Heart right ventricle (tissue), 16 donors: ENCODE results near the gene KRT86. TPM values are rescaled to one million over a fixed set of nuclear protein-coding genes. Genes with fewer than 3 reads are reported as not detected.

Experiments used
- ATAC-seq, 8 donors: fragments of 200-7000 bp; cut with Tn5 transposase; one replicate each; pipeline ENCODE4 v1.9.1; 2020; ENCODE audit warnings: mild to moderate bottlenecking in 8 of 8, moderate library complexity in 8 of 8, moderate number of reproducible peaks in 1 of 8
- DNase-seq, 2 donors: peaks; one replicate each; pipeline ENCODE4 v3.0.0-alpha.2; 2020
- H3K27ac ChIP-seq, 10 donors: fragments of 200-600 bp; sonication (generic) in 2 of 10; one replicate each; pipeline versions ENCODE4 v1.5.0 to v1.8.0; 2020 to 2022; ENCODE audit warnings: mild to moderate bottlenecking in 3 of 10
- H3K27me3 ChIP-seq, 7 donors: fragments of 200-600 bp; one replicate each; pipeline ENCODE4 v1.8.0; 2021 to 2022; ENCODE audit warnings: mild to moderate bottlenecking in 2 of 7
- H3K36me3 ChIP-seq, 9 donors: fragments of 200-600 bp; sonication (generic) in 1 of 9; one replicate each; pipeline versions ENCODE4 v1.5.0 to v1.8.0; 2020 to 2022; ENCODE audit warnings: mild to moderate bottlenecking in 2 of 9
- H3K4me1 ChIP-seq, 9 donors: fragments of 200-600 bp; sonication (generic) in 1 of 9; one replicate each; pipeline versions ENCODE4 v1.5.0 to v1.8.0; 2020 to 2022; ENCODE audit warnings: mild to moderate bottlenecking in 4 of 9
- H3K4me3 ChIP-seq, 10 donors: fragments of 200-600 bp; sonication (generic) in 2 of 10; one replicate each; pipeline versions ENCODE4 v1.5.0 to v1.8.0; 2020 to 2022; ENCODE audit warnings: mild to moderate bottlenecking in 7 of 10, moderate library complexity in 2 of 10
- H3K9me3 ChIP-seq, 11 donors: fragments of 200-600 bp in 10 of 11; sonication (generic) in 2 of 11; one replicate each; pipeline versions ENCODE4 v1.5.0 to v1.8.0; 2013 to 2022; ENCODE audit warnings: mild to moderate bottlenecking in 2 of 11, control low read depth in 1 of 11, moderate library complexity in 1 of 11
- CTCF ChIP-seq, 9 donors: fragments of 200-600 bp; sonication (generic) in 2 of 9; IDR thresholded peaks; one replicate each; pipeline versions ENCODE4 v1.5.0 to v1.8.0; 2021 to 2022; ENCODE audit warnings: antibody characterized with exemption in 9 of 9, mild to moderate bottlenecking in 5 of 9, moderate library complexity in 1 of 9
- WGBS, 2 donors: extraction: QIAGEN DNeasy Blood & Tissue Kit; methylation state at CpG; one replicate each; pipeline ENCODE4 v1.1.7; 2013; ENCODE audit warnings: inconsistent platforms in 1 of 2; 5-methylcytosine and 5-hydroxymethylcytosine counted together
- intact Hi-C, 10 donors: fragments of 100-400 bp; cut with DNase I; formaldehyde crosslinking; loops; one replicate each; pipeline versions ENCODE4 v1.11.1 to v1.14.2; 2022
- polyA plus RNA-seq, 2 donors: library from polyadenylated mRNA; stranded (reverse); fragments of 200-250 nt; gene quantifications; one replicate each; pipeline ENCODE4 v1.2.3, GENCODE V29; 2013
- total RNA-seq, 10 donors: library from RNA; stranded (reverse); fragmentation: NEBNext Ultra II Directional in 3 of 10; extraction: Animal tissue kit (Norgen Biotek cat#: 25700) in 3 of 10; gene quantifications; one replicate each; pipeline versions ENCODE4 v1.2.1 to v1.2.4, GENCODE V29; 2021 to 2023
- donor health status: Arrhythmogenic right ventricular cardiomyopathy.
- donor health status: ischemic (EF 13 %, LVEDD 7.1; RV severe dilation, severe dysfunction).
- donor health status: healthy with polysubstance abuse.
- donor health status: DM: no; HTN: yes; CAD: no.
- donor health status: DM: no; HTN: no; CAD: no.
- donor health status: ischemic (EF 25% LVEDD 6.9; RV normal size, moderate dysfunction).
- donor health status: ischemic (EF 25% LVEDD 5.7; RV mildly dilated, moderate dysfunction).
- donor health status: healthy.
- donor health status: DM: yes; HTN: yes; CAD: no.
- donor health status: Ischemic cardiomyopathy.
- donor health status: ischemic (EF 35%, LVEDD 5.7; RV mildly dilated, moderate dysfunction).
- donor health status: nonischemic (EF 11% LVEDD 7.7; RV severe dilation, severe dysfunction).
- donor health status: DM: yes; HTN: yes; CAD: no.
- donor health status: PGD.
- donor health status: ischemic (EF 29% LVEDD 5.4; RV normal size, mild dysfunction).
- donor health status: nonischemic (EF 23%, LVEDD 6.1; RV moderate dilation, normal function).

The KRT86 gene
- total and polyA plus RNA-seq, 12 donors: 0.01 to 0.19 TPM; not detected in 10

GRCh38 chr12:52327830-52328500, 53.5 kb downstream of the KRT86 start:
- 68 to 71% methylated on average over 10 of the region's 10 CpGs for WGBS, 2 donors
- Histone ChIP-seq H3K4me3 (no peak overlapping the region), H3K27me3 (peaks cover 0 to 30% (median 13%) of the 10 kb centered on the region in 7 donors), H3K4me1 (no peaks in the 10 kb centered on the region), H3K36me3 (no peaks in the 10 kb centered on the region), H3K27ac (no peak overlapping the region), H3K9me3 (no peaks in the 10 kb centered on the region)
- no peak for DNase-seq
- ATAC-seq: peak in 3 of 8 donors; percentile 18 to 26 (median 18)
- TF ChIP-seq CTCF (IDR thresholded peaks at IDR 0.05): peak in 2 of 9 donors; percentile 3 to 4
- intact Hi-C loops: loop anchor here in 8 of 10 donors (2.0 to 10.0 kb wide), 4 partner anchors 106 to 173 kb away; no protein-coding TSS in a partner anchor

GRCh38 chr12:52331039-52331438, 56.6 kb downstream of the KRT86 start:
- DNase-seq (no peak), ATAC-seq (no peak)
- no peak overlapping the region for H3K4me3 ChIP-seq
- 26 to 38% methylated on average over 1 of the region's 1 CpG for WGBS, 2 donors
- peaks cover 0 to 44% (median 20%) of the 10 kb centered on the region in 7 donors for H3K27me3 ChIP-seq
- no peak overlapping the region for H3K27ac ChIP-seq
- intact Hi-C loops: no loop called here
- TF ChIP-seq CTCF (IDR thresholded peaks at IDR 0.05): no peak
- H3K9me3 ChIP-seq: peaks cover 0 to 9% (median 5%) of the 10 kb centered on the region in 11 donors
- no peaks in the 10 kb centered on the region for H3K4me1 ChIP-seq
- H3K36me3 ChIP-seq: no peaks in the 10 kb centered on the region

GRCh38 chr12:52331833-52332232, 57.4 kb downstream of the KRT86 start:
- 77 to 81% methylated on average over 3 of the region's 3 CpGs for WGBS, 2 donors
- peaks cover 0 to 40% (median 20%) of the 10 kb centered on the region in 7 donors for H3K27me3 ChIP-seq
- H3K27ac ChIP-seq: no peak overlapping the region
- no peak for ATAC-seq
- DNase-seq: no peak
- TF ChIP-seq CTCF (IDR thresholded peaks at IDR 0.05): no peak
- H3K4me3 ChIP-seq: no peak overlapping the region
- no peaks in the 10 kb centered on the region for H3K4me1 ChIP-seq
- H3K36me3 ChIP-seq: no peaks in the 10 kb centered on the region
- H3K9me3 ChIP-seq: peaks cover 0 to 17% (median 10%) of the 10 kb centered on the region in 11 donors
- intact Hi-C loops: no loop called here

- Histone ChIP-seq H3K27ac (no peak overlapping the region), H3K4me1 (no peaks in the 10 kb centered on the region), H3K36me3 (no peaks in the 10 kb centered on the region), H3K27me3 (peaks cover 0 to 40% (median 20%) of the 10 kb centered on the region in 7 donors), H3K9me3 (peaks cover 0 to 20% (median 10%) of the 10 kb centered on the region in 11 donors), H3K4me3 (no peak overlapping the region)
- TF ChIP-seq CTCF (IDR thresholded peaks at IDR 0.05): no peak
- no peak for DNase-seq
- no peak for ATAC-seq
- intact Hi-C loops: no loop called here
- WGBS, 2 donors: 89% methylated on average over 1 of the region's 1 CpG
Measured at GRCh38 chr12:52332381-52332780, 57.9 kb downstream of the KRT86 start.
